AG09309 (cell line): ENCODE data around the gene PLD5.

Experiments used
- DNase-seq: peaks from one replicate; pipeline ENCODE4 v3.0.0-alpha.2; 2010; ENCODE audit warnings: low read depth
- H3K4me3 ChIP-seq: 2 replicates; pipeline ENCODE4 v1.5.1; 2011; ENCODE audit warnings: mild to moderate bottlenecking, low read depth, low read length, moderate library complexity; ENCODE audit not compliant: control insufficient read depth
- CTCF ChIP-seq: IDR thresholded peaks from 2 replicates; pipeline ENCODE4 v1.5.1; 2011; ENCODE audit warnings: mild to moderate bottlenecking, low read depth, low read length, inconsistent platforms; ENCODE audit not compliant: insufficient read depth, control insufficient read depth; ENCODE audit errors: missing control alignments

PLD5 gene

DNA sequence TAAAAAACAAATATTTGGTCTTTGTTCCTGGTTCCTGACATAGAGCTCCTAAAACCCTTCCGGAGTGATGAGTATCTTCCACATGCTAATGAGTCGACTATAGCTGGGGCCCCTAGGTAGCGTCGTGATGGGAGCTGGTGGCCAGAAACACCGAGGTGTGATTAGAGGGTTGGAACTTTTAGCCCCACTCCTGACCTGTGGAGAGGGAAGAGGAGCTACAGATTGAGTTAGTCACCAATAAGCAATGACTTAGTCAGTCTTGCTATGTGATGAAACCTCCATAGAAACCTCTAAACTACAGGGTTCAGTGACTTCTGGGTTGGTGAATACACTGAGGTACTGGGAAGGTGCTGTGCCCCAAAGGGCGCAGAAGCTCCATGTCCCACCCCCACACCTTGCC is 30.1 kb upstream of the PLD5 start:
- no peak for DNase-seq
- TF ChIP-seq CTCF: no peak
- no peak overlapping the region for H3K4me3 ChIP-seq

- no peak for TF ChIP-seq CTCF
- no peak overlapping the region for H3K4me3 ChIP-seq
- DNase-seq: no peak
Observed at GRCh38 chr1:242546849-242547729, 22.6 kb upstream of the PLD5 start.

DNA sequence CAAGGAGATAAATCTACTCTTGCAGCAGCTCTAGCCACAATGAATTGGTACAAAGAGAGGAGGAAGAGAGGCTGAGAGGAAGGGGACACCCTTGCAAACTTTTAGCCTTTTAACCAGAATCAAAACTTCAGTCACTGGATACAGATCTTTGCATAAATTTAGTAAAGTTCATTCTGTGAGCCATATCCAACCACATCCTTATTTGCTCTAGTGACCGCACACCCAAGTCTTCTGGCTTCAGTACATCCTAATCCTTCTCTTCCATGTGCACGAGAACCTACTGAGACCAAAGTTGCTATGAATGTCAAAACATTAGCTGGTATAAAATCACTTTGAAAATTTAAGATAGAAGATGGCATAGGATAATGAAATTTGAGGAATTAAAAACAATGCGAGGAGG is 21.9 kb upstream of the PLD5 start:
- DNase-seq: no peak
- no peak for TF ChIP-seq CTCF
- no peak overlapping the region for H3K4me3 ChIP-seq

- TF ChIP-seq CTCF: no peak
- DNase-seq: no peak
- H3K4me3 ChIP-seq: no peak overlapping the region
Observed at GRCh38 chr1:242544071-242544470, 19.6 kb upstream of the PLD5 start.

- no peak for TF ChIP-seq CTCF
- no peak overlapping the region for H3K4me3 ChIP-seq
- no peak for DNase-seq
Observed at GRCh38 chr1:242542271-242542670, 17.8 kb upstream of the PLD5 start.

DNA sequence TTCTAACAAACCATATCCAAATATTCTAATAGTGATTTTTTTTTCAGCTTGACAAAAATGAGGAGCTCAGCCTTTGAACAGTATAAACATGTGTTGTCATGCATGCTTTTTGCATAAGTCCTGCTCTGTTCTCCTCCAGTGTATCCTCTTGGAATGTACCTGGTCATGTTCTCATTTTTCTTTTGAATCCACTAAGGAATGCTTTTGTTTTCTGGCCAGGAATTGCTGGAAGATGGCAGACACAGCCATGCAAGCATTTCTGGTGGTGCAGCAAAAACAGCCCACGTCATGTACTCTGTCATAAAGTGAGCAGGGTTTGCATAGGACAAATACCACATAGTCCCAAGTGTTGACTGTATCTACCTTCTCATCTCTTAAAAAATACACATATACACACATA is 11.5 kb upstream of the PLD5 start:
- TF ChIP-seq CTCF: no peak
- no peak overlapping the region for H3K4me3 ChIP-seq
- DNase-seq: no peak

DNA sequence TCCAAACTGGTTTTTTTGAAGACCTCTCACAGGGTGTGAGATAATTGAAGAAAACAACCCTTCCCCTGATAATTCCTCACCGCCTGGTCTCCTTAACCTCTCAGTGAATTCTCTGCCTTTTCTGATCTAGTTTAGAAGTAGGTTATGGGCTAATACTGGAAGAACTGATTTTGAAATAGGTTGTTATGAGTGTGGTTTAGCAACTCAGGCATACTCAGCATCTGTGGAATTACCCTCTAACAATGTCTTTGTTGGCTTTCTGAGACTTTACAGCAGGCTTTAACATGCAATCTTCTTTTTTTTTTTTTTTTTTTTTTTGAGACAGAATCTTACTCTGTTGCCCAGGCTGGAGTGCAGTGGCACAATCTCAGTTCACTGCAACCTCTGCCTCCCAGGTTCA is 10.3 kb upstream of the PLD5 start:
- no peak for DNase-seq
- no peak for TF ChIP-seq CTCF
- H3K4me3 ChIP-seq: no peak overlapping the region
